NCI-H446 (cell line): ENCODE results near the gene DBET.
"Not testable (repeated sequence)": the region's sequence is repeated elsewhere in the genome, so short reads cannot be mapped to it uniquely, and the experiment has no call there.

Source experiments
- DNase-seq, 2 experiments: peaks; one replicate each; lab custom pipeline; 2025; lab: John Stamatoyannopoulos, UW

Gene DBET

DNA sequence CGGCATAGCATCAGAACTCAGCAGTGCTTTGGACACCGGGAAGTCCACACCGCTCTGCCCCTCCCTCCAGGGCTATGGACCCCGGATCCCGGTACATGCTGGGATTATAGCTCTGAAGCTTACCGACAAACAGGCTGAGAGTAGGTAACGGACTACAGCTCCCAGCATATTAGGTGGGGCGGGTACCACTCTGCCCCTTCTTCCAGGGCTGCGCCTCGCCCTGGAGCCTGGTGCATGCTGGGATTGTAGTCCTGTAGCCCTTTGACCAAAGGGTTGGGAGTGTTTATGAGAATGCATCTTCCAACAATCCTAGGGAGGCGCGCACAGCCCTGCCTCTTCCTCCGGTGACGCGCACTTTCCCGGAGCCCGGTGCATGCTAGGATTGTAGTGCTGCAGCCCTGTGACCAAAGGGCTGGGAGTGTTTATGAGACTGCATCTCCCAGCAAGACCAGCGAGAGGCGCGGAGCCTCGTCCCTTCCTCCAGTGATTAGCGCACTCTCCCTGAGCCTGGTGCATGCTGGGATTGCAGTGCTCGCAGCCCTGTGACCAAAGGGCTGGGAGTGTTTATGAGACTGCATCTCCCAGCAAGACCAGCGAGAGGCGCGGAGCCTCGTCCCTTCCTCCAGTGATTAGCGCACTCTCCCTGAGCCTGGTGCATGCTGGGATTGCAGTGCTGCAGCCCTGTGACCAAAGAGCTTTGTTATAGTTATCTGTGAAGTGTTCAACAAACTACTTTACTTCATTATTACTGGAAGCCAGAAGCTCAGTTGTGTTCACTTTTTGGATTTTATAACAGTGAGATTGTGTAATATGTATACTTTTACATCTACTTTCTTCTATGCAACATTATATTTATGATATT lies 14.7 kb upstream of the DBET start:
- DNase-seq, result not testable (repeated sequence)

GRCh38 chr4:190058997-190059396 lies 5.3 kb upstream of the DBET start:
- not testable (repeated sequence) for DNase-seq

- DNase-seq, result not testable (repeated sequence)
Observed at GRCh38 chr4:190064805-190065204, 503 bp downstream of the DBET start.

DNA sequence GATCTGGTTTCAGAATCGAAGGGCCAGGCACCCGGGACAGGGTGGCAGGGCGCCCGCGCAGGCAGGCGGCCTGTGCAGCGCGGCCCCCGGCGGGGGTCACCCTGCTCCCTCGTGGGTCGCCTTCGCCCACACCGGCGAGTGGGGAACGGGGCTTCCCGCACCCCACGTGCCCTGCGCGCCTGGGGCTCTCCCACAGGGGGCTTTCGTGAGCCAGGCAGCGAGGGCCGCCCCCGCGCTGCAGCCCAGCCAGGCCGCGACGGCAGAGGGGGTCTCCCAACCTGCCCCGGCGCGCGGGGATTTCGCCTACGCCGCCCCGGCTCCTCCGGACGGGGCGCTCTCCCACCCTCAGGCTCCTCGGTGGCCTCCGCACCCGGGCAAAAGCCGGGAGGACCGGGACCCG lies 4.0 kb downstream of the DBET start:
- DNase-seq, result not testable (repeated sequence)

GRCh38 chr4:190093052-190093451 lies 28.8 kb downstream of the DBET start:
- not testable (repeated sequence) for DNase-seq

GRCh38 chr4:190094031-190094430 lies 29.7 kb downstream of the DBET start:
- not testable (repeated sequence) for DNase-seq

DNA sequence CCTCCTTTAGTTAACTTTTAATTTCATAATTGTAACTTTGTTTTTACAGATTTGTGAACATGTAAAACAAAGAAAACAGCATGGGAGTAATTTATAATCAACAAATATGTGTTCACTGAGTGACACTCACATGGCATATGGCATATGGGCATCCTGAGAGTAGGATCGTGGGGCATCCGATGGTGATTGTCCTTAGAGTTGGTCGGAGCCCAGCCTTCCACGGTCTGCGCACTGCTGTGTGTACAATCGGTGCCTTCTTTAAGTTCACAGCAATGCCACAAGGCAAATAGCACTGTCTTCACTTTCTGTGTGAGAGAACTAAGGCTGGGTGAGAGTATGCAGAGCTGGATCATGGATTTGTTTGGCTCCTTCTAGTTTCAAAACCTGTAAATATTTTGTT lies 31.0 kb downstream of the DBET start:
- DNase-seq, result not testable (repeated sequence)

GRCh38 chr4:190099605-190100004 lies 35.3 kb downstream of the DBET start:
- not testable (repeated sequence) for DNase-seq

GRCh38 chr4:190101525-190101924 lies 37.2 kb downstream of the DBET start:
- DNase-seq, result not testable (repeated sequence)

DNA sequence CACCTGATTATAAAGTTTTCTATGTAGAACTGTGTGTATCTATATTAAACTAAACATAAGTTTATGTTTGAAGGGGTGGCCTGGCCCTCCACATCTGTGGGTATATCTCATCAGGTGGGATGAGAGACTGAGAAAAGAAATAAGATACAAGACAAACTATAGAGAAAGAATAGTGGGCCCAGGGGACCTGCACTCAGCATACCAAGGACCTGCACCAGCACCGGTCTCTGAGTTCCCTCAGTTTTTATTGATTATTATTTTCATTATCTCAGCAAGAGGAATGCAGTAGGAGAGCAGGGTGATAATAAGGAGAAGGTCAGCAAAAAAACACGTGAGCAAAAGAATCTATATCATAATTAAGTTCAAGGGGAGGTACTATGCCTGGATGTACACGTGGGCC lies 41.9 kb downstream of the DBET start:
- not testable (repeated sequence) for DNase-seq

GRCh38 chr4:190106611-190107480 lies 42.5 kb downstream of the DBET start:
- not testable (repeated sequence) for DNase-seq

GRCh38 chr4:190107766-190108485 lies 43.6 kb downstream of the DBET start:
- not testable (repeated sequence) for DNase-seq

DNA sequence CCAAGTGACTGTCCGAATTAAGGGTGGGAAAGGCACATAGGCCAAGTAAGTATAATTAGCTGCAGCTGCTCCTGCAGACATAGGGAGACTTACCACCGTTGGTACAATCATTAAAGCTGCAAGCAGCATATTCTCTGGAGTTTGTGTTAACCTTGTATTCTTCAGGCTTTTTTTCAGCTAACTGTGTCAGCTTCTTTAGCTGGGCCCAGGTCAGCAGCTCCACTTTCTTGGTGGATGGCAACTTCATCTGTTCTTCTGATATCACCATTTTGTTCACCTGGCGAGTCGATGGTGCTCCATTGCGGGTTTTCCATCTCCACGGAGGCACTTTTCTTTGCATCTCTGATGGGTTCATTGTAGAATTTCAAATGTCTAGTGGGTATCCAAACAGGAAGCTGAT lies 44.5 kb downstream of the DBET start:
- not testable (repeated sequence) for DNase-seq

- DNase-seq, result not testable (repeated sequence)
Observed at GRCh38 chr4:190109390-190110011, 45.2 kb downstream of the DBET start.

DNA sequence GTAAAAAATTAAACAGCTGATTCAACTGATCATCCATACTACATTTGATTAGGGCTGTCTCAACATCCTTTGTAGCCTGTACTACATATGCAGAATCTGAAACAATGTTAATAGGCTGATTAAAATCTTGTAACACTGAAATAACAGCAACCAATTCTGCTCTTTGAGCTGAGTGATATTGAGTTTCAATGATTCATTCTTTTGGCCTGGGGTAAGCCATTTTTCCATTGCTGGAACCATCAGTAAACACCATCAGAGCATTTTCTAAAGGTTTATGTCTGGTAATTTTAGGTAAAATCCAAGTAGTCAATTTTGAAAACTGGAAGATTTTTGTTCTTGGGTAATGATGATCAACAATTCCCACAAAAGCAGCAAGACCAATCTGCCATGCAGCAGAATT lies 45.7 kb downstream of the DBET start:
- DNase-seq, result not testable (repeated sequence)

- DNase-seq, result not testable (repeated sequence)
Observed at GRCh38 chr4:190110570-190111295, 46.4 kb downstream of the DBET start.

DNA sequence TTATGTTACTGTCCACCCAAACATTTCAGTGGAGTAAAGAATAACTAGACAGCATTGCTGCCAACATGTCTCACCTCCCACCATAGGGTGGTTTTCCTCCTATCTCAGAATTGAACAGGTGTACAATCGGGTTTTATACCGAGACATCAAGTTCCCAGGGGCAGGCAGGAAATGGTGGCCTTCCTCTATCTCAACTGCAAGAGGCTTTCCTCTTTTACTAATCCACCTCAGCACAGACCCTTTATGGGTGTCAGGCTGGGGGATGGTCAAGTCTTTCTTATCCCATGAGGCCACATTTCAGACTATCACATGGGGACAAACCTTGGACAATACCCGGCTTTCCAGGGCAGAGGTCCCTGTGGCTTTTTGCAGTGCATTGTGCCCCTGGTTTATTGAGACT lies 48.6 kb downstream of the DBET start:
- not testable (repeated sequence) for DNase-seq

GRCh38 chr4:190114991-190115390 lies 50.7 kb downstream of the DBET start:
- not testable (repeated sequence) for DNase-seq
